D341Med (cell line): ENCODE data around the gene PDE9A.

Source experiments
- DNase-seq: peaks from one replicate; pipeline ENCODE4 v3.0.0; 2012; ENCODE audit warnings: low spot score

PDE9A gene

GRCh38 chr21:42757826-42758655, 104.6 kb downstream of the PDE9A start:
- DNase-seq, result no peak

- no peak for DNase-seq
Measured at GRCh38 chr21:42758721-42759593, 105.5 kb downstream of the PDE9A start.

- DNase-seq, result no peak
Measured at GRCh38 chr21:42759594-42759927, 106.1 kb downstream of the PDE9A start.

GRCh38 chr21:42760361-42760950, 107.0 kb downstream of the PDE9A start:
- no peak for DNase-seq

GRCh38 chr21:42760951-42761751, 107.7 kb downstream of the PDE9A start:
- DNase-seq, result no peak

GRCh38 chr21:42761776-42762335, 108.4 kb downstream of the PDE9A start:
- no peak for DNase-seq

GRCh38 chr21:42763581-42764442, 110.4 kb downstream of the PDE9A start:
- no peak for DNase-seq

- DNase-seq, result no peak
Measured at GRCh38 chr21:42764443-42764760, 111.0 kb downstream of the PDE9A start.

- no peak for DNase-seq
Measured at GRCh38 chr21:42764883-42765282, 111.5 kb downstream of the PDE9A start.

- no peak for DNase-seq
Measured at GRCh38 chr21:42765656-42766055, 112.2 kb downstream of the PDE9A start.

- DNase-seq, result no peak
Measured at GRCh38 chr21:42766739-42767560, 113.5 kb downstream of the PDE9A start.

- DNase-seq, result no peak
Measured at GRCh38 chr21:42767561-42767835, 114.1 kb downstream of the PDE9A start.

GRCh38 chr21:42768324-42769121, 115.1 kb downstream of the PDE9A start:
- no peak for DNase-seq

- DNase-seq, result no peak
Measured at GRCh38 chr21:42769183-42769819, 115.9 kb downstream of the PDE9A start.

GRCh38 chr21:42769820-42770716, 116.6 kb downstream of the PDE9A start:
- DNase-seq, result no peak

GRCh38 chr21:42770717-42771502, 117.5 kb downstream of the PDE9A start:
- DNase-seq, result no peak

- no peak for DNase-seq
Measured at GRCh38 chr21:42771503-42771805, 118.0 kb downstream of the PDE9A start.
